ENCODE results near the gene BTBD17. TPM values are rescaled to one million over a fixed set of nuclear protein-coding genes. Genes with fewer than 3 reads are reported as not detected.

BTBD17 gene
- polyA plus RNA-seq, 1 of the 3 experiments (the other 2 are of a cell fraction) = not detected

DNA sequence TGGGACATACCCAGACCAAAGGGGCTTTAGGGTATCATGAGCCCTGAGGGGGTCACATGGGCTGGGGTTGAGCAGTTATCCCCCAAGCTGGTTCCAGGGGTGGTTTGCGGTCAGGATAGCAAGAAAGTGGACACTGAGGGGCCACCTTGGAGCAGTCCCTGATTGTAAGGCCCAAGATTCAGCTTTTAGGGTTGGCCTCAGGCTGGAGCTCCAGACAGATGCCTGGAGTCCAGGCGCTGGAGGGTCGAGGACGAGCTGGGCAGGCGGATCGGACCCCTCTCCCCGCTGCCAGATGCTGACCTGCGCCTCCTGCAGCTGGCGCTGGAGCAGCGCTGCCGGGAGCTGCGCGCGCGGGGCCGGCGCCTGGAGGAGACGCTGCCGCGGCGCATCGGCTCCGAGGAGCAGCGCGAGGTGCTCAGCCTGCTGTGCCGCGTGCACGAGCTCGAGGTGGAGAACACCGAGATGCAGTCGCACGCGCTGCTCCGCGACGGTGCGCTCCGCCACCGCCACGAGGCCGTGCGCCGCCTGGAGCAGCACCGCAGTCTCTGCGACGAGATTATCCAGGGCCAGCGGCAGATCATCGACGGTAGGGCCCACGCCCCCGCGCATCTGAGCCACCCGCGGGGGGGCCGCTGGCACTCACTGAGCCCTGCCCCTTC is 10.0 kb downstream of the BTBD17 start:
- H3K4me1 ChIP-seq (ENCODE audit: control insufficient read depth in 1 of 2, insufficient read depth in 2 of 2, low read depth in 1 of 2, low read length in 1 of 2) = peaks cover 0 to 2% of the 10 kb centered on the region in 2 experiments; a peak in 1 of 4 replicates
- no peaks in the 10 kb centered on the region for H3K79me2 ChIP-seq (ENCODE audit: insufficient read depth)
- H3K36me3 ChIP-seq (replicated peaks in 1 of 2; ENCODE audit: control insufficient read depth in 1 of 2, insufficient read depth in 2 of 2, low read length in 1 of 2) = no peaks in the 10 kb centered on the region
- H3K9me3 ChIP-seq = no peaks in the 10 kb centered on the region
- H3K4me2 ChIP-seq = no peak overlapping the region
- WGBS (ENCODE audit: low lambda C conversion rate) = 7% methylated on average over 45 of the region's 55 CpGs
- H4K20me1 ChIP-seq (ENCODE audit: insufficient read depth) = no peaks in the 10 kb centered on the region
- H3K9ac ChIP-seq = no peak overlapping the region
- no peak overlapping the region for H3K27ac ChIP-seq (ENCODE audit: low read depth in 2 of 2, low read length in 1 of 2)
- H3K27me3 ChIP-seq (ENCODE audit: insufficient read depth) = no peaks in the 10 kb centered on the region
- H3F3A ChIP-seq (replicated peaks; ENCODE audit: insufficient read depth) = no peaks in the 10 kb centered on the region
- DNase-seq = peak; percentile 85
- H3K9me2 ChIP-seq = no peaks in the 10 kb centered on the region
- H2AFZ ChIP-seq (ENCODE audit: low read depth) = no peak overlapping the region
- ChIA-PET POLR2A (interaction anchor here (0.9 kb wide), 1 partner anchor 9 kb away, joined by 3 read pairs; no protein-coding TSS in a partner anchor), CTCF (interaction anchor here (0.6 to 12.6 kb wide), 17 partner anchors 13 to 147 kb away, joined by 3 to 194 read pairs (median 7); partner anchors contain the start of genes BTBD17 and GPR142)
- no peak overlapping the region for H3K4me3 ChIP-seq (ENCODE audit: low read depth in 2 of 2, low read length in 1 of 2)
- no peak for TF ChIP-seq FOXJ3 (CRISPR knock-in tag; IDR thresholded peaks at IDR 0.05)
- TF ChIP-seq, protein P1, sequence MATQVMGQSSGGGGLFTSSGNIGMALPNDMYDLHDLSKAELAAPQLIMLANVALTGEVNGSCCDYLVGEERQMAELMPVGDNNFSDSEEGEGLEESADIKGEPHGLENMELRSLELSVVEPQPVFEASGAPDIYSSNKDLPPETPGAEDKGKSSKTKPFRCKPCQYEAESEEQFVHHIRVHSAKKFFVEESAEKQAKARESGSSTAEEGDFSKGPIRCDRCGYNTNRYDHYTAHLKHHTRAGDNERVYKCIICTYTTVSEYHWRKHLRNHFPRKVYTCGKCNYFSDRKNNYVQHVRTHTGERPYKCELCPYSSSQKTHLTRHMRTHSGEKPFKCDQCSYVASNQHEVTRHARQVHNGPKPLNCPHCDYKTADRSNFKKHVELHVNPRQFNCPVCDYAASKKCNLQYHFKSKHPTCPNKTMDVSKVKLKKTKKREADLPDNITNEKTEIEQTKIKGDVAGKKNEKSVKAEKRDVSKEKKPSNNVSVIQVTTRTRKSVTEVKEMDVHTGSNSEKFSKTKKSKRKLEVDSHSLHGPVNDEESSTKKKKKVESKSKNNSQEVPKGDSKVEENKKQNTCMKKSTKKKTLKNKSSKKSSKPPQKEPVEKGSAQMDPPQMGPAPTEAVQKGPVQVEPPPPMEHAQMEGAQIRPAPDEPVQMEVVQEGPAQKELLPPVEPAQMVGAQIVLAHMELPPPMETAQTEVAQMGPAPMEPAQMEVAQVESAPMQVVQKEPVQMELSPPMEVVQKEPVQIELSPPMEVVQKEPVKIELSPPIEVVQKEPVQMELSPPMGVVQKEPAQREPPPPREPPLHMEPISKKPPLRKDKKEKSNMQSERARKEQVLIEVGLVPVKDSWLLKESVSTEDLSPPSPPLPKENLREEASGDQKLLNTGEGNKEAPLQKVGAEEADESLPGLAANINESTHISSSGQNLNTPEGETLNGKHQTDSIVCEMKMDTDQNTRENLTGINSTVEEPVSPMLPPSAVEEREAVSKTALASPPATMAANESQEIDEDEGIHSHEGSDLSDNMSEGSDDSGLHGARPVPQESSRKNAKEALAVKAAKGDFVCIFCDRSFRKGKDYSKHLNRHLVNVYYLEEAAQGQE (IDR thresholded peaks at IDR 0.05; ENCODE audit: low read depth, low read length) = no peak
- TF ChIP-seq POLR2AphosphoS5 (IDR thresholded peaks at IDR 0.05; ENCODE audit: low read depth, low read length) = no peak
- TF ChIP-seq, protein P2, sequence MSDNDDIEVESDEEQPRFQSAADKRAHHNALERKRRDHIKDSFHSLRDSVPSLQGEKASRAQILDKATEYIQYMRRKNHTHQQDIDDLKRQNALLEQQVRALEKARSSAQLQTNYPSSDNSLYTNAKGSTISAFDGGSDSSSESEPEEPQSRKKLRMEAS (IDR thresholded peaks at IDR 0.05; ENCODE audit: low read depth) = no peak
- no peak for TF ChIP-seq RCOR1 (IDR thresholded peaks at IDR 0.05; ENCODE audit: low read length)
- TF ChIP-seq, protein P3, sequence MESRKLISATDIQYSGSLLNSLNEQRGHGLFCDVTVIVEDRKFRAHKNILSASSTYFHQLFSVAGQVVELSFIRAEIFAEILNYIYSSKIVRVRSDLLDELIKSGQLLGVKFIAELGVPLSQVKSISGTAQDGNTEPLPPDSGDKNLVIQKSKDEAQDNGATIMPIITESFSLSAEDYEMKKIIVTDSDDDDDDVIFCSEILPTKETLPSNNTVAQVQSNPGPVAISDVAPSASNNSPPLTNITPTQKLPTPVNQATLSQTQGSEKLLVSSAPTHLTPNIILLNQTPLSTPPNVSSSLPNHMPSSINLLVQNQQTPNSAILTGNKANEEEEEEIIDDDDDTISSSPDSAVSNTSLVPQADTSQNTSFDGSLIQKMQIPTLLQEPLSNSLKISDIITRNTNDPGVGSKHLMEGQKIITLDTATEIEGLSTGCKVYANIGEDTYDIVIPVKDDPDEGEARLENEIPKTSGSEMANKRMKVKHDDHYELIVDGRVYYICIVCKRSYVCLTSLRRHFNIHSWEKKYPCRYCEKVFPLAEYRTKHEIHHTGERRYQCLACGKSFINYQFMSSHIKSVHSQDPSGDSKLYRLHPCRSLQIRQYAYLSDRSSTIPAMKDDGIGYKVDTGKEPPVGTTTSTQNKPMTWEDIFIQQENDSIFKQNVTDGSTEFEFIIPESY (IDR thresholded peaks at IDR 0.05; ENCODE audit: borderline replicate concordance, low read depth) = no peak
- no peak for TF ChIP-seq GABPA (IDR thresholded peaks at IDR 0.05; ENCODE audit: low read depth)
- no peak for TF ChIP-seq FOSL2 (IDR thresholded peaks at IDR 0.05; ENCODE audit: borderline replicate concordance, low read depth)
- no peak for TF ChIP-seq NRF1 (IDR thresholded peaks at IDR 0.05; ENCODE audit: low read depth, low read length)
- no peak for TF ChIP-seq MXI1 (IDR thresholded peaks at IDR 0.05; ENCODE audit: low read depth, low read length)
- no peak for TF ChIP-seq RFX5 (IDR thresholded peaks at IDR 0.05; ENCODE audit: low read length)
